Measurements from ENCODE around the gene MYBPC3.

GRCh38 chr11:47337229-47337924, 15.1 kb downstream of the MYBPC3 start:
- TF ChIP-seq POLR2A (IDR thresholded peaks at IDR 0.05) (no peak), CTCF (IDR thresholded peaks at IDR 0.05) (no peak)
